OCI-LY7 (cell line): ENCODE results near the gene RAD50.

Source experiments
- EZH2phosphoT487 ChIP-seq: fragments of 200-600 bp; sonication (generic); IDR thresholded peaks from 2 replicates; pipeline ENCODE4 v1.6.1; 2018; ENCODE audit warnings: low read depth, borderline replicate concordance, mild to moderate bottlenecking, mixed run types, antibody characterized with exemption, low read length, moderate library complexity, mixed read lengths
- TF ChIP-seq, protein P1 (sequence below): fragments of 200-600 bp; sonication (generic); conservative IDR thresholded peaks from 2 replicates; pipeline ENCODE4 v1.5.1; 2014; ENCODE audit warnings: mild to moderate bottlenecking, antibody characterized with exemption, low read length, moderate library complexity, mixed read lengths

GRCh38 chr5:132669455-132669820, 112.7 kb downstream of the RAD50 start:
- TF ChIP-seq, protein P1, sequence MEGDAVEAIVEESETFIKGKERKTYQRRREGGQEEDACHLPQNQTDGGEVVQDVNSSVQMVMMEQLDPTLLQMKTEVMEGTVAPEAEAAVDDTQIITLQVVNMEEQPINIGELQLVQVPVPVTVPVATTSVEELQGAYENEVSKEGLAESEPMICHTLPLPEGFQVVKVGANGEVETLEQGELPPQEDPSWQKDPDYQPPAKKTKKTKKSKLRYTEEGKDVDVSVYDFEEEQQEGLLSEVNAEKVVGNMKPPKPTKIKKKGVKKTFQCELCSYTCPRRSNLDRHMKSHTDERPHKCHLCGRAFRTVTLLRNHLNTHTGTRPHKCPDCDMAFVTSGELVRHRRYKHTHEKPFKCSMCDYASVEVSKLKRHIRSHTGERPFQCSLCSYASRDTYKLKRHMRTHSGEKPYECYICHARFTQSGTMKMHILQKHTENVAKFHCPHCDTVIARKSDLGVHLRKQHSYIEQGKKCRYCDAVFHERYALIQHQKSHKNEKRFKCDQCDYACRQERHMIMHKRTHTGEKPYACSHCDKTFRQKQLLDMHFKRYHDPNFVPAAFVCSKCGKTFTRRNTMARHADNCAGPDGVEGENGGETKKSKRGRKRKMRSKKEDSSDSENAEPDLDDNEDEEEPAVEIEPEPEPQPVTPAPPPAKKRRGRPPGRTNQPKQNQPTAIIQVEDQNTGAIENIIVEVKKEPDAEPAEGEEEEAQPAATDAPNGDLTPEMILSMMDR, result no peak
- no peak for TF ChIP-seq EZH2phosphoT487
